T-helper 17 cell (primary cell): ENCODE results near the gene LYG2. TPM values are rescaled to one million over a fixed set of nuclear protein-coding genes. Genes with fewer than 3 reads are reported as not detected.

Experiments
- total RNA-seq, 4 donors: library from RNA in 2 of 4; stranded (reverse) in 2 of 4; gene quantifications; one replicate each; pipeline ENCODE4 v1.2.3 and lab custom pipeline; 2022 to 2026

Gene LYG2
- total RNA-seq, 2 donors from 2014 or later: not detected

Other genes with a start within 250 kb of the LYG2 start
- 1 to 10 TPM; 2.4 to 2.7 TPM for gene C2orf15, start 114.0 kb downstream of the LYG2 start, total RNA-seq
- 1 to 10 TPM; 7.7 to 8.3 TPM for gene TSGA10, start 100.7 kb downstream of the LYG2 start, total RNA-seq
- 10 to 100 TPM in 1 of 2 donors, 1 to 10 TPM in 1; 9.7 to 11.0 TPM for gene LIPT1, start 100.7 kb downstream of the LYG2 start, total RNA-seq
- 10 to 100 TPM; 24.5 to 26.4 TPM for gene MITD1, start 74.6 kb downstream of the LYG2 start, total RNA-seq
- 10 to 100 TPM; 14.1 to 14.2 TPM for gene MRPL30, start 74.5 kb downstream of the LYG2 start, total RNA-seq
- gene LYG1, start 45.5 kb upstream of the LYG2 start, total RNA-seq: 1 to 10 TPM; 1.1 to 1.8 TPM
- 10 to 100 TPM in 1 of 2 donors, 1 to 10 TPM in 1; 9.0 to 10.1 TPM for gene TXNDC9, start 80.7 kb upstream of the LYG2 start, total RNA-seq
- gene EIF5B, start 81.7 kb upstream of the LYG2 start, total RNA-seq: 10 to 100 TPM; 35.9 to 36.2 TPM
- 10 to 100 TPM; 41.7 to 47.3 TPM for gene REV1, start 234.4 kb upstream of the LYG2 start, total RNA-seq